ENCODE results near the gene SPATA20.

Gene SPATA20

DNA sequence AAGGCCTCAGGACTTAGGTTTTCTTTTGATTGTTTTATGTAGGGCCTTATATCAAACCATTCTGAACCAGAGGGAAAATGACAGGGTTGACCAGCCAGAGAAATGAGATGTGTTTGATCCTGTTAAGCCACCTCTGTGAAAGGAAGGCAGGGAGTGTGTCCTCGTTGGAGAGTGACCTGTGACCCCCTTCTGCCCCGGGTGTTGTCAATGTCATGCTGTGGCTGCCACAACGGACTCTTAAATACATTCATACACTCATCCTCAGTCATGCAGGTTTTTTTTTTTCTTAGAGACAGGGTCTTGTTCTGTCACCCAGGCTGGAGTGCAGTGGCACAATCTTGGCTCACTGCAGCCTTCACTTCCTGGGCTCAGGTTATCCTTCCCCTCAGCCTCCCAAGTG lies 32.6 kb upstream of the SPATA20 start:
- Histone ChIP-seq H3K9ac (no peak overlapping the region), H3K4me1 (ENCODE audit: low read depth, poor library complexity, severe bottlenecking) (no peaks in the 10 kb centered on the region), H3K4me3 (IDR thresholded peaks at IDR 0.05; ENCODE audit: insufficient read depth, low read depth, low read length) (no peak overlapping the region), H3K4me2 (no peak overlapping the region), H3K36me3 (ENCODE audit: insufficient read depth) (no peaks in the 10 kb centered on the region), H2AFZ (ENCODE audit: low read depth) (no peak overlapping the region), H4K20me1 (ENCODE audit: insufficient read depth) (no peaks in the 10 kb centered on the region), H3K27me3 (ENCODE audit: insufficient read depth, low read depth) (no peaks in the 10 kb centered on the region), H3K79me2 (ENCODE audit: insufficient read depth, low read depth) (no peaks in the 10 kb centered on the region), H3K27ac (no peak overlapping the region)
- no peak for TF ChIP-seq CTCF (conservative IDR thresholded peaks at IDR 0.05; ENCODE audit: low read depth, low read length)

DNA sequence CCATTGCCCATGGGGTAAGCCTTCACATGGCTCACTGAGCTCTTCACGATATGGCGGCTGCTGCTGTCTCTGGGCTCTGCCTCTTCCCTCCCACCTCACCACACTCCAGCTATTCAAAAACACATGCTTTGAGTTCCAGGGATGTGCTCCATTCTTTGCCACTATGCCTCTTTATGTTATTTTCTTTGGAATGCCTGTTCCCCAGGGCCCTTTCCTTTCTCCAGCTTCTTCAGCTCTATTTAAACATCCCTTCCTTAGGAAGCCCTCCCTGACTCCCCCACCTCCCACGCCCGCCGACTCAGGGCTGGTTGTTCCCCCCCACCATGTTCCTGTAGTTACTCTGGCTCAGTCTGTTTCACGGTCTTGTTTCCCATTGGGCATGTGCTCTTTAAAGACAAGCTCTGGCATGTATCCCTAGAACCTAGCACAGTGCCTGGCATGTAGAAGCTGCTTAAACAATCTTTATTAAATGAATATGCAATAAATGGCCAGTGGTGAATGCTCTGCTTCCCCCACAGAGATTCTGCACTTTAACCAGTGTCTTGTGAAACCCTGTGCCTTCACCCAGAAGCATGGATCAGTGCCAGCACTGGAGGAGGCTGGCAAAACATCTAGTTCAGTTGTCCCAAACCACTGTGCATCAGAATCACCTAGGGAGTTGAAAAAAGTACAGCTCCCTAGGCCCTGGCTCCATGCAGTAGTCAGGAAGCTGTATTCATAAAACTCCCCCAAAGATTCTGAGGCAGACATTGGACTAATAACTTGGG lies 31.9 kb upstream of the SPATA20 start:
- Histone ChIP-seq H3K4me1 (ENCODE audit: low read depth, poor library complexity, severe bottlenecking) (peaks cover under 1% of the 10 kb centered on the region), H3K9ac (no peak overlapping the region), H3K79me2 (ENCODE audit: insufficient read depth, low read depth) (no peaks in the 10 kb centered on the region), H3K27ac (no peak overlapping the region), H2AFZ (ENCODE audit: low read depth) (no peak overlapping the region), H3K4me2 (no peak overlapping the region), H3K4me3 (IDR thresholded peaks at IDR 0.05; ENCODE audit: insufficient read depth, low read depth, low read length) (no peak overlapping the region), H3K27me3 (ENCODE audit: insufficient read depth, low read depth) (no peaks in the 10 kb centered on the region), H3K36me3 (ENCODE audit: insufficient read depth) (no peaks in the 10 kb centered on the region), H4K20me1 (ENCODE audit: insufficient read depth) (no peaks in the 10 kb centered on the region)
- no peak for TF ChIP-seq CTCF (conservative IDR thresholded peaks at IDR 0.05; ENCODE audit: low read depth, low read length)

DNA sequence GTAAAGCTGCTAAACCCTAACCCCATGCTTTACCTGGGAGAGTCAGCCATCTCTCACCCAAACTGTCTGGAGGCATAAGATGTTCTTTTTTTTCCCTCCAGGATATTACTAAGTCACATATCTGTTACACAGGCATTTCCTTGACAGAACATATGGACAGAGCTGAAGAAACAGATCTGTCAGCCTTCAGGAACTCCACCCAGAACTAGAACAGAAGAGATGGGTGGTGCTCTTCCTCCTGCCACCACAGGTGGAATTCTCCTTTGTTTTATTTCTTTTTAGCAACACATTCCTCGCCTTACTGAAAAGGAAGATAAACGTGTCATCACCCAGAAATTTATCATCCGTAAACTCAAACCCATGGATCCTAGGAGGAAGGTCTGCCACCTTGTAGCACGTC lies 30.0 kb upstream of the SPATA20 start:
- no peak overlapping the region for H3K4me3 ChIP-seq (IDR thresholded peaks at IDR 0.05; ENCODE audit: insufficient read depth, low read depth, low read length)
- no peaks in the 10 kb centered on the region for H4K20me1 ChIP-seq (ENCODE audit: insufficient read depth)
- H2AFZ ChIP-seq (ENCODE audit: low read depth) = no peak overlapping the region
- no peaks in the 10 kb centered on the region for H3K36me3 ChIP-seq (ENCODE audit: insufficient read depth)
- H3K27me3 ChIP-seq (ENCODE audit: insufficient read depth, low read depth) = no peaks in the 10 kb centered on the region
- no peaks in the 10 kb centered on the region for H3K79me2 ChIP-seq (ENCODE audit: insufficient read depth, low read depth)
- peaks cover 6% of the 10 kb centered on the region for H3K4me1 ChIP-seq (ENCODE audit: low read depth, poor library complexity, severe bottlenecking)
- H3K9ac ChIP-seq = no peak overlapping the region
- no peak overlapping the region for H3K4me2 ChIP-seq
- no peak overlapping the region for H3K27ac ChIP-seq
- no peak for TF ChIP-seq CTCF (conservative IDR thresholded peaks at IDR 0.05; ENCODE audit: low read depth, low read length)

GRCh38 chr17:50517504-50518383 lies 29.2 kb upstream of the SPATA20 start:
- H2AFZ ChIP-seq (ENCODE audit: low read depth) = no peak overlapping the region
- no peak for TF ChIP-seq CTCF (conservative IDR thresholded peaks at IDR 0.05; ENCODE audit: low read depth, low read length)

More at GRCh38 chr17:50517504-50518383, 29.2 kb upstream of the SPATA20 start:
- Histone ChIP-seq H3K4me3 (IDR thresholded peaks at IDR 0.05; ENCODE audit: insufficient read depth, low read depth, low read length) (no peak overlapping the region), H3K9ac (no peak overlapping the region), H3K4me2 (no peak overlapping the region), H3K27ac (no peak overlapping the region), H3K27me3 (ENCODE audit: insufficient read depth, low read depth) (no peaks in the 10 kb centered on the region), H3K4me1 (ENCODE audit: low read depth, poor library complexity, severe bottlenecking) (peaks cover 6% of the 10 kb centered on the region), H3K36me3 (ENCODE audit: insufficient read depth) (no peaks in the 10 kb centered on the region), H4K20me1 (ENCODE audit: insufficient read depth) (no peaks in the 10 kb centered on the region), H3K79me2 (ENCODE audit: insufficient read depth, low read depth) (no peaks in the 10 kb centered on the region)
